ENCODE data around the gene AZIN2.

The AZIN2 gene

DNA sequence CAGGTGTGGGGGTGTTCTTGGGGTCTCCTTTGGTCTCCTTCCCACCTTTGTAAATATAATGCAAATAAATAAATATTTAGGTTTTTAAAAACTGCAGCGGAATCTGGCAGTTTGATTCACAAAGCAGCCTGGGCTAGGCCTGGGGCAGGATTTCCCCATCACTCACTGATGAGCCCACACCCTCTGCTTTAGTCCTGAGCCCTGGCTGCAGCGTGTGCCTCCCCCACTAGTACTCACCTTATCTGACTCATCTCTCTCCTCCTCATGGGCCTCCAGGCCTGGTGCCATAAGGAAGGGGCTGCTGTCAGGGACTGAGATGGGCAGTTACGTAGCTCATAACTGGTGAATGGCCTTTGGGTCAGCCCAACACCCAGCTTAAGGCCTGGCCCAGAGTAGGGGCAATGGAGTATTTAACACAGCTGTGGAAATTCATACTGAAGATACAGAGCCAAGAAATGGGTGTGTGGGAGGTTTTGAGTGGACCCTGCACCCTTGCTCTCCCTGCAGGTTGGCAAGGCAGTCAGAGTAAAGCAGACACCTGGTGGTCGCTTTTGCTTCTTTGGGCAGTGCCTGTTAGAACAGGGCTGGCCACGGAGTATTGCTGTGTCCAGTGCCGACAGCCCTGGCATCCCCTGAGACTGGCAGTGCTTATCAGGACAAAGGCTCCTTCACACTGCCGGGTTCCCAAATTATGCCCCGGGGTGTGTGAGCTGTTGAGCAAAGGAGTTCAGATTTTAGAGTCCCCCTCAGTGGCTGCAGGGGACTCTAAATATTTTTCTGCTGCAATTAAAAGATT is 39.7 kb downstream of the AZIN2 start:
- H3K4me2 ChIP-seq (ENCODE audit: insufficient read depth, low read length) = no peak overlapping the region
- no peak overlapping the region for H3K27ac ChIP-seq (ENCODE audit: low read length)
- ATAC-seq (ENCODE audit: insufficient read depth, low read depth) (no peak), DNase-seq (no peak)
- no peaks in the 10 kb centered on the region for H4K20me1 ChIP-seq (ENCODE audit: insufficient read depth, low read length)
- H3K79me2 ChIP-seq (ENCODE audit: insufficient read depth, low read length) = peaks cover 1% of the 10 kb centered on the region; the same call in 1 of the 2 replicates
- H3K4me3 ChIP-seq (ENCODE audit: low read depth in 1 of 2, low read length in 2 of 2) = no peak overlapping the region
- H3K9me3 ChIP-seq (ENCODE audit: insufficient read depth, low read length, severe bottlenecking) = no peaks in the 10 kb centered on the region
- TF ChIP-seq, protein P1, sequence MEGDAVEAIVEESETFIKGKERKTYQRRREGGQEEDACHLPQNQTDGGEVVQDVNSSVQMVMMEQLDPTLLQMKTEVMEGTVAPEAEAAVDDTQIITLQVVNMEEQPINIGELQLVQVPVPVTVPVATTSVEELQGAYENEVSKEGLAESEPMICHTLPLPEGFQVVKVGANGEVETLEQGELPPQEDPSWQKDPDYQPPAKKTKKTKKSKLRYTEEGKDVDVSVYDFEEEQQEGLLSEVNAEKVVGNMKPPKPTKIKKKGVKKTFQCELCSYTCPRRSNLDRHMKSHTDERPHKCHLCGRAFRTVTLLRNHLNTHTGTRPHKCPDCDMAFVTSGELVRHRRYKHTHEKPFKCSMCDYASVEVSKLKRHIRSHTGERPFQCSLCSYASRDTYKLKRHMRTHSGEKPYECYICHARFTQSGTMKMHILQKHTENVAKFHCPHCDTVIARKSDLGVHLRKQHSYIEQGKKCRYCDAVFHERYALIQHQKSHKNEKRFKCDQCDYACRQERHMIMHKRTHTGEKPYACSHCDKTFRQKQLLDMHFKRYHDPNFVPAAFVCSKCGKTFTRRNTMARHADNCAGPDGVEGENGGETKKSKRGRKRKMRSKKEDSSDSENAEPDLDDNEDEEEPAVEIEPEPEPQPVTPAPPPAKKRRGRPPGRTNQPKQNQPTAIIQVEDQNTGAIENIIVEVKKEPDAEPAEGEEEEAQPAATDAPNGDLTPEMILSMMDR (IDR thresholded peaks at IDR 0.05; ENCODE audit: borderline replicate concordance, extremely low read depth, low read length, poor library complexity, severe bottlenecking) = no peak
- TF ChIP-seq EZH2 (IDR thresholded peaks at IDR 0.05; ENCODE audit: borderline replicate concordance, low read depth, low read length, severe bottlenecking) = no peak
- no peaks in the 10 kb centered on the region for H3K27me3 ChIP-seq (ENCODE audit: insufficient read depth, low read length, poor library complexity)
- no peaks in the 10 kb centered on the region for H3K36me3 ChIP-seq (ENCODE audit: insufficient read depth, low read length)
- H3K4me1 ChIP-seq (ENCODE audit: insufficient read depth, low read length) = peaks cover 3% of the 10 kb centered on the region
- no peak overlapping the region for H2AFZ ChIP-seq (ENCODE audit: low read depth, low read length)
- no peak overlapping the region for H3K9ac ChIP-seq (ENCODE audit: low read depth, low read length)

DNA sequence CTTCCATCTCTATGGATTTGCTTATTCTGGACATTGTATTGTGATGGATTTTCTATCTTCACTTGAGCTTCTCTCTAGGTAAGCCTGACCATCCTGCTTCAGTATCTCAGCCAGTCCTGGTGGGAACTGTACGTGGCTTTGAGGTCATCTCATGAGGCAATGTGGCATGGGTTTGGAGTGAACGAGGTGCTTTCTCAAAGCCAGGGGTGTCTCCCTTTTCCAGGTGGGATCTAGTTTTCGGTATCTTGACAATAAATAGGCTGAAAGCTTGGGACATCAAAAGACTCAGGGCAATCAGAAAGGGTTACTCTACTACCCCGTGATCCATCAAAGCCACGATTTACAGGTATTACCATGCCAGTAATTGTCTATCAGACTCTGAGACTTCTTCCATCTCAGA is 40.8 kb downstream of the AZIN2 start:
- H2AFZ ChIP-seq (ENCODE audit: low read depth, low read length) = no peak overlapping the region
- H3K79me2 ChIP-seq (ENCODE audit: insufficient read depth, low read length) = peaks cover 12% of the 10 kb centered on the region
- no peaks in the 10 kb centered on the region for H4K20me1 ChIP-seq (ENCODE audit: insufficient read depth, low read length)
- H3K36me3 ChIP-seq (ENCODE audit: insufficient read depth, low read length) = no peaks in the 10 kb centered on the region
- ATAC-seq (ENCODE audit: insufficient read depth, low read depth) (no peak), DNase-seq (no peak)
- H3K9ac ChIP-seq (ENCODE audit: low read depth, low read length) = no peak overlapping the region
- no peak for TF ChIP-seq EZH2 (IDR thresholded peaks at IDR 0.05; ENCODE audit: borderline replicate concordance, low read depth, low read length, severe bottlenecking)
- TF ChIP-seq, protein P1 (IDR thresholded peaks at IDR 0.05; ENCODE audit: borderline replicate concordance, extremely low read depth, low read length, poor library complexity, severe bottlenecking) = no peak
- H3K4me2 ChIP-seq (ENCODE audit: insufficient read depth, low read length) = no peak overlapping the region
- H3K27ac ChIP-seq (ENCODE audit: low read length) = no peak overlapping the region
- no peaks in the 10 kb centered on the region for H3K27me3 ChIP-seq (ENCODE audit: insufficient read depth, low read length, poor library complexity)
- H3K4me3 ChIP-seq (ENCODE audit: low read depth in 1 of 2, low read length in 2 of 2) = no peak overlapping the region
- H3K9me3 ChIP-seq (ENCODE audit: insufficient read depth, low read length, severe bottlenecking) = no peaks in the 10 kb centered on the region
- peaks cover 14% of the 10 kb centered on the region for H3K4me1 ChIP-seq (ENCODE audit: insufficient read depth, low read length)

DNA sequence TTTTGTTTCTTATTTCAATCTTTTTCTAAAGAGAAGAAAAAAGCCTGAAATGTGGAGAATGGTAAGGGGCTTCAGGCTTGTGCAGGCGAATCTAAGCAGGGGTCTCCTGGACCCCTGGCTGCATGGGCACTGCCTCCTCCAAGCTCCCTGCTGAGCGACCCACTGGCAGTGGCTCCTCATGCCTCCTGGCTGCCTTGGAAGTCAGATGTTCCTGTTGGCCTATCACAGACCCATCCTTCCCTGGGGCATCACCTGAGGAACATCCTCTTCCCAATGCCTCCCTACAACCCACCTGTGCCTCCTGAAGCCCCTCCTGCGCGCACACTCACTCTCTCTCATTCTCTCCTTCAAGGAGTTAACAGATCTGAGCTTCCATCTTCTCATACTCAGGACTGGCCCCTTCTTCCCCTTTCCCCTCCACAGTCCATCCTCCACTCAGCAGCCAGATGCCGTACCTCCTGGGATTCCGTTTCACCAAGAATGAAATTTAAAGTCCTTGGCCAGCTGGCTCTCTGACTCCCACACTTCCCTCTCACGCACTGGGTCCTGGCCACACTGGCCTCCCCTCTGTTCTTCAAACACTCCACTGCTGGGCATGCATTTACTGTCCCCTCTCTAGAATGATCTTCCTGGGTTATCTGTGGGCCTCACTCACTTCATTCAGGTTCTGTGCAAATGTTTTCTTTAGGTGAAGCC is 41.7 kb downstream of the AZIN2 start:
- Histone ChIP-seq H3K4me3 (ENCODE audit: low read depth in 1 of 2, low read length in 2 of 2) (no peak overlapping the region), H4K20me1 (ENCODE audit: insufficient read depth, low read length) (no peaks in the 10 kb centered on the region), H3K4me1 (ENCODE audit: insufficient read depth, low read length) (peaks cover 14% of the 10 kb centered on the region), H3K9ac (ENCODE audit: low read depth, low read length) (no peak overlapping the region), H3K27ac (ENCODE audit: low read length) (no peak overlapping the region), H2AFZ (ENCODE audit: low read depth, low read length) (no peak overlapping the region), H3K36me3 (ENCODE audit: insufficient read depth, low read length) (no peaks in the 10 kb centered on the region), H3K4me2 (ENCODE audit: insufficient read depth, low read length) (no peak overlapping the region), H3K27me3 (ENCODE audit: insufficient read depth, low read length, poor library complexity) (no peaks in the 10 kb centered on the region), H3K9me3 (ENCODE audit: insufficient read depth, low read length, severe bottlenecking) (no peaks in the 10 kb centered on the region), H3K79me2 (ENCODE audit: insufficient read depth, low read length) (peaks cover 15% of the 10 kb centered on the region)
- DNase-seq (no peak), ATAC-seq (ENCODE audit: insufficient read depth, low read depth) (no peak)
- no peak for TF ChIP-seq EZH2 (IDR thresholded peaks at IDR 0.05; ENCODE audit: borderline replicate concordance, low read depth, low read length, severe bottlenecking)
- TF ChIP-seq, protein P1 (IDR thresholded peaks at IDR 0.05; ENCODE audit: borderline replicate concordance, extremely low read depth, low read length, poor library complexity, severe bottlenecking) = no peak
